AG10803 (cell line): ENCODE measurements around the gene TLR8.
"Not testable (repeated sequence)": the region's sequence is repeated elsewhere in the genome, so short reads cannot be mapped to it uniquely, and the experiment has no call there.

ENCODE experiments used
- DNase-seq: peaks from one replicate; pipeline ENCODE4 v3.0.0; 2010; ENCODE audit warnings: low read depth
- H3K4me3 ChIP-seq: 2 replicates; pipeline ENCODE4 v1.5.1; 2011; ENCODE audit warnings: mild to moderate bottlenecking, low read length, control low read depth
- TF ChIP-seq, protein P1 (sequence below): conservative IDR thresholded peaks from 2 replicates; pipeline ENCODE4 v1.5.1; 2011; ENCODE audit warnings: mild to moderate bottlenecking, low read length, control low read depth, inconsistent platforms

The TLR8 gene

DNA sequence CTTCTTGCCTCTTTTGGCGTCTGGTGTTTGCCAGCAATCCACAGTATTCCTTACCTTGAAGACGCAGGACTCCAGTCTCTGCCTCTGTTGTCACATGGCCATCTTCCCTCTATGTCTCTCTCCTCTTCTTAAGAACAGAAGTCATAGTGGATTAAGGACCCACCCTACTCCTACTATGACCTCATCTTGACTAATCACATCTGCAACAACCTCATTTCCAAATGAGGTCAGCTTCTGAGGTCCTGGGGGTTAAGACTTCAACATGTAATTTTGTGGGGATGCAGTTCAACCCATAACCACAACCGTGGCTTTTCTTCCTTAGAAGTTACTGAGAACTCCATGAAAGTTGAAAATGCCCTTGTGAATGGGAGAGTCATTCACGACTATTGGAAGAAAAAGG is 23.3 kb downstream of the TLR8 start:
- TF ChIP-seq, protein P1, sequence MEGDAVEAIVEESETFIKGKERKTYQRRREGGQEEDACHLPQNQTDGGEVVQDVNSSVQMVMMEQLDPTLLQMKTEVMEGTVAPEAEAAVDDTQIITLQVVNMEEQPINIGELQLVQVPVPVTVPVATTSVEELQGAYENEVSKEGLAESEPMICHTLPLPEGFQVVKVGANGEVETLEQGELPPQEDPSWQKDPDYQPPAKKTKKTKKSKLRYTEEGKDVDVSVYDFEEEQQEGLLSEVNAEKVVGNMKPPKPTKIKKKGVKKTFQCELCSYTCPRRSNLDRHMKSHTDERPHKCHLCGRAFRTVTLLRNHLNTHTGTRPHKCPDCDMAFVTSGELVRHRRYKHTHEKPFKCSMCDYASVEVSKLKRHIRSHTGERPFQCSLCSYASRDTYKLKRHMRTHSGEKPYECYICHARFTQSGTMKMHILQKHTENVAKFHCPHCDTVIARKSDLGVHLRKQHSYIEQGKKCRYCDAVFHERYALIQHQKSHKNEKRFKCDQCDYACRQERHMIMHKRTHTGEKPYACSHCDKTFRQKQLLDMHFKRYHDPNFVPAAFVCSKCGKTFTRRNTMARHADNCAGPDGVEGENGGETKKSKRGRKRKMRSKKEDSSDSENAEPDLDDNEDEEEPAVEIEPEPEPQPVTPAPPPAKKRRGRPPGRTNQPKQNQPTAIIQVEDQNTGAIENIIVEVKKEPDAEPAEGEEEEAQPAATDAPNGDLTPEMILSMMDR, result no peak
- no peak overlapping the region for H3K4me3 ChIP-seq
- no peak for DNase-seq

DNA sequence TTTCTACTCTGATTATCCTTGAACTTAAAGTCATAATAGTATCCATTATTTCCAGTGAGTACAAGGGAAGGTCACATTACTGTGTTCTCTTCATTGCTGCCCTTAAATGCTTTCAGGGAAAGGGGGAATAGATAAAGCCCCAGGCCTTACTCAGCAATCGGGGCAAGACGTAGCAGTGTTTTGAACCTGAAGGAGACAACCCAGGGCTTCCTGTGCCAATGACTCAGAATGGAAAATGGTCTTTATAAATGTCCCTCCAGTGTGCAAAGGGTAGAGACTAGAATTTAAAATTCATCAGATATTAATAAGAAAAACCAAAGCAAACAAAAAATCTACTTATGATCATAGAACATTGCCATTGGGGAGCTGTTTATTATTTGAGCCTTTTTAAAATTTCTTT is 23.7 kb downstream of the TLR8 start:
- H3K4me3 ChIP-seq, result no peak overlapping the region
- TF ChIP-seq, protein P1, result no peak
- no peak for DNase-seq

DNA sequence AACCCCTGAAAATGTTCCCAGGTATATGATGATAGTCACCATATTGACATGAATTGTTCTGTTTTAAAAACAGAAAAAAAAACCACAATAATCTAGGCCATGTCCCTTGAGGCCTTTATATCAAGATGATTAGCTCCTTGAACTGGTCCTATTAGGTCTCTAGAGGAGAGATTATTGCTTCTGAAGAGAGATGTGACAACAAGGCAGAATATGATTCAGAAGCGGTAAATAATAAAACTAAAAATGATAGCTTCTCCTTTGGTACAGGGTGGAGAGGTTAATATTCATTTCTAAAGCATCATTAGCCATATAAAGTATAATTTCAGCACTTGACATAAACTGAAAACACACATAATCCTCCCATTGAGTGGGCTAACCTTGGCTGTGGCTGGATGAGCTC is 25.8 kb downstream of the TLR8 start:
- no peak for DNase-seq
- TF ChIP-seq, protein P1, result no peak
- H3K4me3 ChIP-seq, result no peak overlapping the region

DNA sequence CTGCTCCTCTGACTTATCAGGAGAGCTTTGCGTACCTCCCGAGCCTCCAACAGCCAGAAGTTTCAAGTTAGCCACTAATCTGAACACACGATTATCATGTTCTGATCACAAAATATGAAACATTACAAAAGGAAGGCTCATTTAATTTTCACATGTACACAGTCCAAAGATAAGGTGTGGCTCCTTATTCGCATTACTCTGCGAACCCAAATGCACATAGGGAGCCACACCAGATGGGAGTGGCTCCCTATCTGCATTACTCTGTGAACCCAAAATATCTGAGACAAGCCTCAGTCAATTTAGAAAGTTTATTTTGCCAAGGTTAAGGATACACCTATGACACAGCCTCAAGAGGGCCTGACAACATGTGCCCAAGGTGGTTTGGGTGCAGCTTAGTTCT is 28.4 kb downstream of the TLR8 start:
- no peak for DNase-seq
- no peak overlapping the region for H3K4me3 ChIP-seq
- TF ChIP-seq, protein P1, result no peak

DNA sequence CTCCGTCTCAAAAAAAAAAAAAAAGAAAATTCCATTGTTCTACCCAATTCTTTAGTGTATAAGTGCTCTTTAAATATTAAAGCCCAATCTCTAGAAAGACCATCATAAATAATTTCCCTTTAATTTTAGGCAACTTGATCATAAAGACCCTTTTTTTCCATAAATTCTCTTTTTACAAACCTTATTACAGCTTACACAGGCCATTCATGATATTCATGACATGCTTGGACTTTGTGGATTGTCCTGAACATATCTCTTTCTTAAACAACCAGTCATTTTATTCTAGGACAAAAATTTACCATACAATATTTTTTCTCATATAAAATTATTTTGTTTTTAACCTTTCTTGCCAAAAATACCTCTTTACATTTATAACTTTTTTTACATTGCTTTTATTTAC is 30.5 kb downstream of the TLR8 start:
- TF ChIP-seq, protein P1, result no peak
- H3K4me3 ChIP-seq, result no peak overlapping the region
- DNase-seq, result no peak

DNA sequence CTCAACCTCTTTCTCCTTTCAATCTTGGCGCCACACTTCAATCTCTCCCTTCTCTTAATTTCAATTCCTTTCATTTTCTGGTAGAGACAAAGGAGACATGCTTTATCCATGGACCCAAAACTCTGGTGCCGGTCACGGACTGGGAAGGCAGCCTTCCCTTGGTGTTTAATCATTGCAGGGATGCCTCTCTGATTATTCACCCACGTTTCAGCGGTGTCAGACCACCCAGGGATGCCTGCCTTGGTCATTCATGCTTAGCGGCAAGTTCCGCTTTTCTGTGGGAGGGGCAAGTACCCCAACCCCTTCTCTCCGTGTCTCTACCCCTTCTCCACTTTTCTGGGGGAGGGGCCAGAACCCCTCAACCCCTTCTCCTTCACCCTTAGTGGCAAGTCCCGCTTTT is 34.1 kb downstream of the TLR8 start:
- not testable (repeated sequence) for H3K4me3 ChIP-seq, DNase-seq

DNA sequence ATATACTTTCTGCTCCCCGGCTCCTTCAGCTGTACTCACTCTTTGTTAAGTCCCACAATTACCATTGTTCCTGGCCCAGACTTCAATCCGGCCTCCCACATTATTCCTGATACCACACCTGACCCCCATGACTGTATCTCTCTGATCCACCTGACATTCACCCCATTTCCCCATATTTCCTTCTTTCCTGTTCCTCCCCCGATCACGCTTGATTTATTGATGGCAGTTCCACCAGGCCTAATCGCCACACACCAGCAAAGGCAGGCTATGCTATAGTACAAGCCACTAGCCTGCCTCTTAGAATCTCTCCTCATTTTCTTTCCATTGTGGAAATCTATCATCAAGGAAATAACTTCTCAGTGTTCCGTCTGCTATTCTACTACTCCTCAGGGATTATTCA is 37.2 kb downstream of the TLR8 start:
- DNase-seq, H3K4me3 ChIP-seq: not testable (repeated sequence)

DNA sequence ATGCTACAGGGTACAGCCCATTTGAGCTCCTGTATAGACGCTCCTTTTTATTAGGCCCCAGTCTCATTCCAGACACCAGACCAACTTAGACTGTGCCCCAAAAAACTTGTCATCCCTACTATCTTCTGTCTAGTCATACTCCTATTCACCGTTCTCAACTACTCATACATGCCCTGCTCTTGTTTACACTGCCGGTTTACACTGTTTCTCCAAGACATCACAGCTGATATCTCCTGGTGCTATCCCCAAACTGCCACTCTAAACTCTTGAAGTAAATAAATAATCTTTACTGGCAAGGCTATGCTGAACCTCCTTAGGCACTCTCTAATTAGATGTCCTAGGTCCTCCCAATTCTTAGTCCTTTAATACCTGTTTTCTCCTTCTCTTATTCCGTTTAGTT is 38.0 kb downstream of the TLR8 start:
- not testable (repeated sequence) for DNase-seq, H3K4me3 ChIP-seq

DNA sequence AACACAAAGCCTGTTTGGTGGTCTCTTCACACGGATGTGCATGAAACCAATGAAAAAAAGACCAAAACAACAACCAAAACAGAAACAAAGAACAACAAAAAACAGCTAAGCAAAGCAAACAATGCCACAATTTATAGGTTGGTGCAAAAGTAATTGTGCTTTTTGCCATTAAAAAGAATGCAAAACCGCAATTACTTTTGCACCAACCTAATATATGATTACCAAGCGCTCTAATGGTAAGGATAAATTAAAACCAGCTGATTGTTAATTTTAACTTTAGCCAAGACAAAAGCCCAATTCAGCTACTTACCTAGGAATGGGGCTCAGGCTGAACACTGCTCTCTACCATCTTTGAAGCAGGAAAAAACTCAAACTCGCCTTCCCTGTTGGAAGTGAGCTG is 39.1 kb downstream of the TLR8 start:
- TF ChIP-seq, protein P1, result no peak
- DNase-seq, result no peak
- no peak overlapping the region for H3K4me3 ChIP-seq
